Keratinocyte (primary cell): ENCODE measurements around the gene PAPPA. TPM values are rescaled to one million over a fixed set of nuclear protein-coding genes. Genes with fewer than 3 reads are reported as not detected.

Experiments used
- DNase-seq: peaks from one replicate; pipeline ENCODE4 v3.0.0-alpha.2; 2011; ENCODE audit warnings: low read depth, missing footprints, low spot score
- FAIRE-seq: peaks from 2 replicates; lab custom pipeline; 2011; peaks lifted over from hg19 to GRCh38; lab: Jason Lieb, UNC
- H2AFZ ChIP-seq: 2 replicates; pipeline ENCODE4 v1.6.0; 2012; ENCODE audit warnings: low read length, control low read depth, inconsistent platforms; ENCODE audit not compliant: control insufficient read depth
- H3K27ac ChIP-seq: 2 replicates; pipeline ENCODE4 v1.5.1; 2011; ENCODE audit warnings: low read length; ENCODE audit not compliant: control insufficient read depth, insufficient read depth
- H3K27me3 ChIP-seq: 3 replicates; pipeline ENCODE4 v1.6.0; 2011; ENCODE audit warnings: low read length; ENCODE audit not compliant: control insufficient read depth, insufficient read depth; ENCODE audit errors: extremely low read depth
- H3K36me3 ChIP-seq, 2 experiments: 2 replicates in 1 of 2; 3 replicates in 1 of 2; pipeline ENCODE4 v1.5.1; 2011; ENCODE audit warnings: low read length in 2 of 2, mild to moderate bottlenecking in 1 of 2; ENCODE audit not compliant: control insufficient read depth in 2 of 2, insufficient read depth in 2 of 2; ENCODE audit errors: extremely low read depth in 1 of 2
- H3K4me1 ChIP-seq: 3 replicates; pipeline ENCODE4 v1.5.1; 2011; ENCODE audit warnings: low read length; ENCODE audit not compliant: control insufficient read depth, insufficient read depth; ENCODE audit errors: extremely low read depth
- H3K4me2 ChIP-seq: 3 replicates; pipeline ENCODE4 v1.6.0; 2011; ENCODE audit warnings: low read depth, low read length; ENCODE audit not compliant: control insufficient read depth, insufficient read depth; ENCODE audit errors: extremely low read depth
- H3K4me3 ChIP-seq, 3 experiments: fragments of 200-600 bp in 1 of 3; sonication (generic) in 1 of 3; 2 replicates in 2 of 3; 3 replicates in 1 of 3; pipeline ENCODE4 v1.5.1; 2011 to 2016; ENCODE audit warnings: low read length in 3 of 3, mild to moderate bottlenecking in 3 of 3, control low read depth in 2 of 3, inconsistent platforms in 1 of 3, low read depth in 1 of 3, mixed read lengths in 1 of 3, mixed run types in 1 of 3, moderate library complexity in 1 of 3; ENCODE audit not compliant: control insufficient read depth in 2 of 3, insufficient read depth in 2 of 3; ENCODE audit errors: extremely low read depth in 1 of 3
- H3K79me2 ChIP-seq: 2 replicates; pipeline ENCODE4 v1.6.0; 2012; ENCODE audit warnings: low read length; ENCODE audit not compliant: control insufficient read depth, insufficient read depth
- H3K9ac ChIP-seq: 3 replicates; pipeline ENCODE4 v1.6.0; 2011; ENCODE audit warnings: low read length; ENCODE audit not compliant: control insufficient read depth, insufficient read depth; ENCODE audit errors: extremely low read depth
- H3K9me1 ChIP-seq: 3 replicates; pipeline ENCODE4 v1.6.0; 2011; ENCODE audit warnings: low read length; ENCODE audit not compliant: control insufficient read depth, insufficient read depth; ENCODE audit errors: extremely low read depth
- H3K9me3 ChIP-seq: 2 replicates; pipeline ENCODE4 v1.5.1; 2012; ENCODE audit warnings: low read depth, low read length; ENCODE audit not compliant: control insufficient read depth
- H4K20me1 ChIP-seq: 3 replicates; pipeline ENCODE4 v1.6.0; 2011; ENCODE audit warnings: low read length; ENCODE audit not compliant: control insufficient read depth, insufficient read depth; ENCODE audit errors: extremely low read depth
- CTCF ChIP-seq, 3 experiments: IDR thresholded peaks in 1 of 3; conservative IDR thresholded peaks in 1 of 3; optimal IDR thresholded peaks in 1 of 3; 2 replicates in 2 of 3; 3 replicates in 1 of 3; pipeline versions ENCODE3 to v1.5.1; 2011; ENCODE audit warnings: low read length in 3 of 3, mild to moderate bottlenecking in 3 of 3, moderate library complexity in 2 of 3, control low read depth in 1 of 3, inconsistent platforms in 1 of 3; ENCODE audit not compliant: insufficient read depth in 2 of 3; ENCODE audit errors: extremely low read depth in 1 of 3
- EZH2 ChIP-seq: IDR thresholded peaks from one replicate; pipeline ENCODE4 v1.6.1; 2012; ENCODE audit warnings: inconsistent platforms, mild to moderate bottlenecking, low read length, moderate library complexity
- dilution Hi-C: fragments of 300-500 bp; cut with MboI; formaldehyde crosslinking; loops from one replicate; pipeline ENCODE4 v1.7.0; 2020; ENCODE audit warnings: low sequenced_read_pairs; ENCODE audit not compliant: extremely low pct_ligation_motif_present
- polyA plus RNA-seq, 5 experiments: library from polyadenylated mRNA; depleted of rRNA in 3 of 5; stranded (reverse) in 3 of 5; stranded (forward) in 1 of 5; unstranded in 1 of 5; fragments of >200 nt; gene quantifications; 1 replicate in 1 of 5; 2 replicates in 3 of 5; 3 replicates in 1 of 5; pipeline versions ENCODE4 v1.2.1 to v1.2.3, GENCODE V29; 2011 to 2012; ENCODE audit warnings: missing spikeins in 2 of 5, low read depth in 1 of 5, low replicate concordance in 1 of 5

Gene PAPPA
- polyA plus RNA-seq, 1 donor (not counting 4 experiments of a cell fraction or from before 2014, with no cell fraction given) = 0.77 TPM

GRCh38 chr9:116318468-116319374 lies 165.1 kb downstream of the PAPPA start:
- Histone ChIP-seq H3K4me1 (no peaks in the 10 kb centered on the region), H3K27ac (no peak overlapping the region), H2AFZ (no peak overlapping the region), H3K27me3 (no peaks in the 10 kb centered on the region), H3K36me3 (no peaks in the 10 kb centered on the region), H3K9me3 (no peaks in the 10 kb centered on the region), H4K20me1 (no peaks in the 10 kb centered on the region), H3K9me1 (no peaks in the 10 kb centered on the region), H3K79me2 (no peaks in the 10 kb centered on the region), H3K4me3 (no peak overlapping the region), H3K4me2 (no peak overlapping the region), H3K9ac (no peak overlapping the region)
- dilution Hi-C loops = no loop called here
- TF ChIP-seq CTCF (optimal IDR thresholded peaks at IDR 0.05 in 1 of 3, IDR thresholded peaks at IDR 0.05 in 1 of 3, conservative IDR thresholded peaks at IDR 0.05 in 1 of 3; ENCODE audit: extremely low read depth in 1 of 3, insufficient read depth in 2 of 3, low read length in 3 of 3) (no peak), EZH2 (no peak)
- FAIRE-seq = no peak
- DNase-seq = no peak

GRCh38 chr9:116319480-116319879 lies 165.9 kb downstream of the PAPPA start:
- H3K9ac ChIP-seq = no peak overlapping the region
- no peaks in the 10 kb centered on the region for H3K9me1 ChIP-seq
- H3K9me3 ChIP-seq = no peaks in the 10 kb centered on the region
- H2AFZ ChIP-seq = no peak overlapping the region
- H3K79me2 ChIP-seq = no peaks in the 10 kb centered on the region
- H4K20me1 ChIP-seq = no peaks in the 10 kb centered on the region
- no peak for DNase-seq
- TF ChIP-seq EZH2 (no peak), CTCF (optimal IDR thresholded peaks at IDR 0.05 in 1 of 3, IDR thresholded peaks at IDR 0.05 in 1 of 3, conservative IDR thresholded peaks at IDR 0.05 in 1 of 3; ENCODE audit: extremely low read depth in 1 of 3, insufficient read depth in 2 of 3, low read length in 3 of 3) (no peak)
- no peaks in the 10 kb centered on the region for H3K27me3 ChIP-seq
- H3K4me1 ChIP-seq = no peaks in the 10 kb centered on the region
- no peak overlapping the region for H3K4me3 ChIP-seq
- no peaks in the 10 kb centered on the region for H3K36me3 ChIP-seq
- no peak overlapping the region for H3K27ac ChIP-seq
- FAIRE-seq = no peak
- H3K4me2 ChIP-seq = no peak overlapping the region
- dilution Hi-C loops = no loop called here
